ENCODE measurements around the gene CLEC19A.

CLEC19A gene

DNA sequence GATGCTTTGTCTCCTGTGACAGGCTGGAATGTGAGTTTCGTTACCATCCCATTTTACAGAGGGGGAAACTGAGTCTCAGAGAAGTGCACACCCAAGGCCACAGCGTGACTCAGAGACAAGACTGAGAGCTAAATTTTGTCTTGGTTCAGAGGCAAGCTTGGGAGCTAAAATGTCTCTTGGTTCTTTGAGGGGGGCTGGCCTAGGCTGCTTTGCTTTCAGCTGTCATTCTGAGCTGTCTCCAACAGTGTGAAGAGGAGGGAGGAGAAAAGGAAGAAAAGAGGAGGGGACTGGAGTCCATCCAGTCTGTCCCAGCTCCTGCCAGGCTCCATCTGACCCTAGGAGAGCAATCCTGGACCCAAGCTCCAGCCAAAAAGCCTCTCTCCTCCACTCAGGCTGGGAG lies at the start of gene CLEC19A:
CLEC19A (plus strand) TSS at position 301 of the 400 bp plus-strand sequence. CDS start 121 bp downstream, outside the sequence.
- no peak for DNase-seq (ENCODE audit: low spot score)

DNA sequence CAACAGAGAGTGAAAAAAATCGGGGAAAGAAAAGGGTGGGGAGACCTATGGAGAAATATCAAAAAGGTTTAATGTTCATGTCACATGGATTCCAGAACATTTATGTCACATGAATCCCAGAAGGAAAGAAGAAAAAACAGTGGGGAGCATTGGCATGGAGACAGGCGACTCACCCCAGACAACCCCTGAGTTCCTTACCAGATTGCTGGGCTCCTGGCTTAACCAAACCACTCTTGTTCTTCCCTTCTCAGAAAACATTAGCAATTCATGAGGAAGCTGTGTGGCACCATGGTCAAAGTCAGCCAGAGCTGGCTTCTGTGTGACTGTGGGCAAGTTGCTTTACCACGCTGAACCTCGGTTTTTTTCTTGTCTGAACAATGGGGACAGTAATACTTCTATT lies 49.6 kb upstream of the CLEC19A start:
- DNase-seq (ENCODE audit: low spot score), result no peak

DNA sequence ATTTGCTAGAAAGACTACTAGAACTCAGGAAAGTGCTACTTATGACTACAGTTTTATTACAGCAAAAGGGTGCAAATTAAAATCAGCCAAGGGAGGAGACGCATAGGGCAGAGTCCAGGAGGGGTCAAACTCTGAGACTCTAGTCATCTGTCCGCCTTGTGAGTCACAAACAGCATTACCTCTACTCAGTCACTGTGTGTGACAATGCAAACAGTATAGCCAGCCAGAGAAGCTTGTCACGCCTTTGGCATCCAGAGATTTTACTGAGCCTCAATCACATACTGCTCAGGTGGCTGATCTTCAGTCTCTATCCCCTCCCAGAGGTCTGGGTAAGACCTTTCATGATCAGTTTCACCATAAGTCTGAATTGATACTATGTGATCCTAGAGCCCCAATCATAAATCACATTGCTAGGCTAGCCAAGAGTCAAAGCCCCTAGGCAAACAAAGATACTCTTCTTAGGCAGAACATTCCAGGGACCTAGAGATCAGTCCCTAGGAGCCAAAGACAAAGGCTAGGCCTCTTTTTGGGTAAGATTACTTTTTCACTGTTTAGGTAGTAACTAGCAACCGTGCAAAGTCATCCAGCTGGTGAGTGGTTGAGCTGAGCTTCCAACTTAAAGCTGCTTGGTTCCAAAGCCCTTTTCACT lies 48.8 kb upstream of the CLEC19A start:
- DNase-seq (ENCODE audit: low spot score), result no peak

DNA sequence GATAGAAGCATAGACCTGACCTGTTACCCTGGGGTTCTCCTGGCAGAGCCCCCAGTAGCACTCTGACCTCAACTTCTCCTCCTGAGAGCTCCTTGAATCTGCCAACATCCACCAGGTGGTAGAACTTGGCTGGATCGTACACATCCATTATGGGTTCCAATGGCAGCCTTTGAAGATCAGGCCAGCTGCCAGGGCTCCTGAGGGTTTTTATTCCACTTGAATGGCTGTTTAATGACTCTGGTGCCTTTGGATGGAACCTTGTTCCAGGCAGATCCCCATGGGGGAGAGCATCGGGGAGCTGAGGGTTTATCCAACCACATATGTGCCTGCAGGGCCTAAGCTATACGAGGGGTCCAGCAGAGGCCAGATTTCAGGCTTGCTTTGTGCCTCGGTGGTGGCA lies 47.1 kb upstream of the CLEC19A start:
- no peak for DNase-seq (ENCODE audit: low spot score)

DNA sequence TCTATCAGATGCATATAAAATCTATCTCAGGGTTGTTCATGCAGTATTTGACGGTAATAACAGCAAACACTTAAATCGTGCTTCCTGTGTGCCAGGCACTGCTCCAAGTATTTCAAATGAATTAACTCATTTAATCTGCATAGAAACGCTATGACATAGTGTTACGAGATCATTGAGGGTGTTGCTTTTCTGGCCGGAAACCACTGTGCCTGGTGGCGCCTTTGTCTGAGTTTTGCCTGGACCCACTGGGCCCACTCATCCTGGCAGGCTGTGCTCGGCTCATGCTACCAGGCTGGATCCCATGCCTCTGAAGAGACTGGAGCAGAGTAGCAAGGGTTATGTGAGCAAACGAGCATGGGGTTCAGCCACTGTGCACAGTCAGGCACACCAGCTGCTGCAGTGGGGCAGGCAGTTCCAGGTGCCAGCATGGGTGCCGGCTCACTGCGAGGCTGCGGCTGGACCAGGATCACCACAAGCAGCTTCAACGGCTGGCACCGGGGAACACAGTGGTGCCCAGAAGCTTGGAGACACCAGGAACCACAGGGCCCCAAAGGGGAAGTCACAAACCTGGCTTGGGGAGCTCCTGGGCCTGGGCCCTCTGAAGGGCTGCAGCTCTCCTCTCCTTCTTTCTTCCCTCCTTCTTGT lies 45.9 kb upstream of the CLEC19A start:
- DNase-seq (ENCODE audit: low spot score), result no peak

DNA sequence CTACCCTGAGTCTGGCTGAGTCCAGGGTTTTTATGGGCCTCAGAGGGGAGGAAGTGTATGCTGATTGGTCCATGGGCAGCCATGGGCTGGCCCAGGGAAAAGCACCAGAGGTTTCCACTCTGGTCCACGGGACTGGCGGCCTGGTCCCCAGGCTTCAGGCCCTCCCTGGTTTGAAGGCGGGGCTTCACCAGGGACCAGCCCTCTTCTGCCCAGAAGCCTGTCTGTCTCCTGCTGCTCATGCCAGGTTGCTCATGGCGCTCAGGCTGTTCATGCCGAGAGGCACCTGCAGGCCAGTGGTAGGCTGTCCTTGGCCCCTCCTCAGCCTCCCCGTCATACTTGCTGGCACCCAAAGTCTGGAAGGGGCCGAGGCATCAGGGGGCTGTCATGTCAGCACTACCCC lies 45.0 kb upstream of the CLEC19A start:
- DNase-seq (ENCODE audit: low spot score), result no peak

DNA sequence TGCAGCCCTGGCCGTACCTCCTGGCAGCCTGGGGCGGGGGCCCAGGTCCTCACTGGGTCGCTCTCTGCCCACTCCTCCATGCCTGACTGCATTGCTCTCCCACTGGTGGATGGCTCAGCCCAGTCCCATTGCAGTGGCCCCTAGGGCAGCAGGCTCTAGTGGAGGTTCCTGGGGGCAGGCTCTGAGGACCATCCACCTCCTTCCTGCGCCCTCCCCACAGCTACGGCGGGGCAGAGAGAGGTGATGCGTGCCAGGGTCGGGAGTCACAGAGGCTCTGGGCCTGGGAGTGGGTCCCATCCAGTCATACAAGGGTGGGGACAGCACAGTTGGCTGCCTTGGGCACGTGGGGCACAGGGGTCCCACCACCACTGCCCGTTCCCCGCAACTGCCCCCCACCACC lies 44.0 kb upstream of the CLEC19A start:
- no peak for DNase-seq (ENCODE audit: low spot score)

DNA sequence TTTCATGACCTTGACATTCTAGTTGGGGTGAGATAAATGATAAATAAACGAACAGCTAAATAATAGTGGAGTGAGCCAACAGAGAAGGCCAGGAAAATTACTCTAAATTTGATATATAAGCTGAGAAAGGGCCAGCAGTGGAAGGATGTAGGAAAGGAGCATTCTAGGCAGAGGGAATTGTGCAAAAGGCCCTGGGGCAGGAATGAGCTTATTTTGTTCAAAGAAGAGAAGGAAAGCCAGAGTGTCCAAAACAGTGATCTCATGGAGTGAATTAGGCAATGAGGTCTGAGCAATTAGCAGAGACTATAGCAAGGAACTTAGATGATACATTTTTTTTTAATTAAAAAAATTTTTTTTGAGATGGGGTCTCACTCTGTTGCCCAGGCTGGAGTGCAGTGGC lies 43.3 kb upstream of the CLEC19A start:
- DNase-seq (ENCODE audit: low spot score), result no peak

DNA sequence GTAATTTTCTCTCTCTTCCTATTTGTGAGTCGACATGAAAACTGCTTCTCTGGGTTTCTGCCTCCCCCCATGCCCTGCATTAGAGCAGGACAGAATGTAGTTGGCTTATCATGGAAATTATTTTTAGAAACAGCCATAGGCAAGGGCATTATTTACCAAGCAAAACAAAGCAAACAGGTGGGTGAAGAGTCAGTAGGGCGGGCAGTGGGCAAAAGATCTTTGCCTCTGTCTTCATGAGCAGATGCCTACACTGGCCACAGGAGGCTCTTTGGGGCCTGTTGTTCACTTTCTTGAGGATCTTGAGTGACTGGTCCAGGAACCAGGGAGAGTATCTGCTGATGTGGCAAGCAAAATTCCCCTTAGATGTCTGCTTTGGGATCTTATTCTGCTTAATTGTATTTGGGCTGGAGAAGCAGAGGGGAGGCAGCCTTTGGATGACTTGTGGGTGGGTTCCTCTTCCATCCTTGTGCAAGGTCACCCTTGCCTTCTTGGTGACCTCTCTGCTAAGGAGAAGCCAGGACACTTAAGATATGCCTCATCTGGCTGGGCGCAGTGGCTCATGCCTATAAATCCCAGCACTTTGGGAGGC lies 42.5 kb upstream of the CLEC19A start:
- DNase-seq (ENCODE audit: low spot score), result no peak

DNA sequence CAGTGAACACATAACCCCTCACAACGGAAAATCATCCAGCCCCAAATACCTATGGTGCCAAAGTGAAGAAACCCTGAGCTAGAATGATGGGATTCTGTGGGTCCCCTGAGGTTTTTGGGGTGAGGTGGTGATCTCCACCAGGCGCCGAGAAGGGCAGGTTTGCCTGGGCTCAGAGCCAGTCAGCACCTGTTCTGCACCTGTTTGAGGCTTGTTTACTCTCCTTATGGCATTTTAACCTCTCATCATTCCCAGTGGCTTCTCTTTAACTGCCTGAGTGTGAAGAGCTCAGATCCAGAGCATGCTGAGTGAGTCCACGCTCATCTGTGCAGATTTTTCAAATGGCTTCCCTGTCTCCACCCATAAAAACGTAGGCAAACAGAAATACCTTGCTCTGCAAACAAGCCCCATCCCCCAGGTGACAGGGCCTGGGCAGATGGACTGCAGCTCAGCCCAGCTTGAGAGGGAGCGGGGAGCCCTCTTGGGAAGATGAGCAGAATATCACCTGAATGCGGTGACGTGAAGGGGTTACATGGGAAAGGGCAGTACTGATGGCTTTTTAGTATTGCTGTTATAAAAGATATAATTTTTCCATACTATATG lies 40.1 kb upstream of the CLEC19A start:
- DNase-seq (ENCODE audit: low spot score), result no peak

DNA sequence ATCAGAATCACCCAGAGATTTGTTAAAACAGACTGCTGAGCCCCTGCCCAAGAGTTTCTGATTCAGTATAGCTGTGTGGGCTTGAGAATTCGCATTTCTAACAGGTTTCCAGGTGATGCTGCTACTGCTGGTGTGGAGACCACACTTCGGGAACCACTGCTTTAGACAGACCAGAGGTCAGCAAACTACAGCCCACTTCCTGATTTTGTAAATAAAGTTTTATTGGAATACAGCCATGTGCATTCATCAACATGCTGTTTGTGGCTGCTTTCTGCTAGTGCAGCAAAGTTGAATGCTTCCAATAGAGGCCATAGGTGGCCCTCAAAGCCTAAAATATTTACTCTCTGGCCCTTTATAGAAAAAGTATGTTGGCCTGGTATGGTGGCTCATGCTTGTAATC lies 32.6 kb upstream of the CLEC19A start:
- DNase-seq (ENCODE audit: low spot score), result no peak

DNA sequence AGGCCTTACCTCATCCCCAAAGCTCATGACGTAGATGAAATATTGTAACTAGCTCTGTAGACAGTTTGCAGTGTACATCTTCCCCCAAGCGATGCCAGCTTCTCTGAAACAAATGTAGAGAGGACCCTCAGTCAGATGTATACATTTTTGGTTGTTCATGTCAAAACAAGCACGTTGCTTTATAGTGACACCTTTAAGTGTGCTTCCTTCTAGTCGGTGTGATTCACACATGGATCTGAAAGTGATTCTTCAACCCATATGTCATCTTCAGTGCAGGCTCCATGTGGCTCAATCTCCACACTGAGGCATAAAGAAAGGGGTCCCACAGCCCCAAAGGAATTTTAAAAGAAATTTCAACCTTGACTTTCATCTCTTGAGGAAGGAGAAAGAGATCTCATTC lies 30.9 kb upstream of the CLEC19A start:
- DNase-seq (ENCODE audit: low spot score), result no peak

DNA sequence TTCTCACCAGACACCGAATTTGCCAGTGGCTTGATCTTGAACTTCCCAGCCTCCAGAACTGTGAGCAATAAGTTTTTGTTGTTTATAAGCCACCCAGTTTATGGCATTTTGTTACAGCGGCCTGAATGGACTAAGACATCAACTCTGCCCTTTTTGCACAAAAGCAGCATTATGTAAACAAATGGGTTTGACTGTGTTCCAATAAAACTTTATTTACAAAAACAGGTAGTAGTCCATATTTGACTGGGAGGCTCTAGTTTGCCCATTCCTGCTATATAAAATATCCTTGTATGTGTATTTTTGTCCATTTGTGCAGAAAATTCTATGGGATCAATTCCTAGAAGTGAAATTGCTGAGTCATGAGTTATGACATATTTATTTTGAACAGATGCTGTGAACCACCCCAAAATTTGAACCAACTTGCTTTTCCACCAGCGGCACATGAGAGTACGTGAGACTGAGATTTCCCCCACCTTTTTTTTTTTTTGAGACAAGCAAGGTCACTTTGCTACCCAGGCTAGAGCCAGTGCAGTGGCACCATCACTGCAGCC lies 21.3 kb upstream of the CLEC19A start:
- no peak for DNase-seq (ENCODE audit: low spot score)

DNA sequence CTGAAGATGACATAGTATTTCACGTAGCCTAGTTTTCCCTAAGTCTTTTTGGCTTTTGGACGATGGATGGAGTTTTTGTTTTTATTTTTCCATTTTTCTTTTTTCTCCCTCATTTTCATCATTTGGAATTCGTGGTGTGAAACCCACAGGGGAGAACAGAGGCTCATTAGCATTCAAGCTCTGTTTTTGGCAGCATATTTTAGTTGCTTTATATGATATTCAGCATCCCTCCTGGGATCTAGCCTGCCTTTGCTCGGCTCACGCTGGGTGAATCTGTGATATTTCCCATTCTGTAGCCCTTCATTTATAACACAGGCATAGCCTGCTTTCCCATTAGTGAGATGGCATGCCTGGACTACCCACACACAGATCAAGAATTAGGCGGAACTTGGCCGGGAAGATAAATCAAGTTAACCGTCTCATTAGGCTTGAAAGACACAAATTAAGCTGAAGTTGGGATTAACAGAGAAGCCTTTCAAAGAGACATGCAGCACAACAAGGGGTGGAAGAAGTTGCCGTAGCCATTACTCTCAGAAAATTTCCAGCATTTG lies 20.1 kb upstream of the CLEC19A start:
- DNase-seq (ENCODE audit: low spot score), result no peak

DNA sequence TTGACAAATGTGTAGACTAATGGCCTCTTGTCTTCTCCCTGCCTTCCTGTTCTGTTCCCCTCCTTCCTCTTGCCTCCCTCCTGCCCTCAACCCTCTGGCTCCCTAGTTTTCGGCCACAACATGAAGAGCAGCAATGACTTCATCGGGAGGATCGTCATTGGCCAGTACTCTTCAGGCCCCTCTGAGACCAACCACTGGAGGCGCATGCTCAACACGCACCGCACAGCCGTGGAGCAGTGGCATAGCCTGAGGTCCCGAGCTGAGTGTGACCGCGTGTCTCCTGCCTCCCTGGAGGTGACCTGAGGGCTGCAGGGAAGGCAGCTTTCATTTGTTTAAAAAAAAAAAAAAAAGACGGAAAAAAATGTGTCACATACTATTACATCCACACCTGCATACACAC lies 18.8 kb upstream of the CLEC19A start:
- no peak for DNase-seq (ENCODE audit: low spot score)

DNA sequence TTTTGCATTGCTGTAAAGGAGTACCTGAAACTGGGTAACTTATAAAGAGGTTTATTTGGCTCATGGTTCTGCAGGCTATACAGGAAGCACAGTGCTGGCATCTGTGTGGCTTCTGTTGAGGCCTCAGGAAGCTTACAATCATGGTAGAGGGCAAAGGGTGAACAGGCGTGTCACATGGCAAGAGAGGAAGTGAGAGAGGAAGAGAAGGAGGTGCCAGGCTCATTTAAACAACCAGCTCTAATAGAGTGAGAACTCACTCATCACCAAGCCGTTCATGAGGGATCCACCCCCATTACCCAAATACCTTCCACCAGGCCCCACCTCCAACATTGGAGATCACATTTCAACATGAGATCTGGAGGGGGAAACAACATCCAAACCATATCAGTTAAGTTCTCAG lies 16.4 kb upstream of the CLEC19A start:
- no peak for DNase-seq (ENCODE audit: low spot score)

DNA sequence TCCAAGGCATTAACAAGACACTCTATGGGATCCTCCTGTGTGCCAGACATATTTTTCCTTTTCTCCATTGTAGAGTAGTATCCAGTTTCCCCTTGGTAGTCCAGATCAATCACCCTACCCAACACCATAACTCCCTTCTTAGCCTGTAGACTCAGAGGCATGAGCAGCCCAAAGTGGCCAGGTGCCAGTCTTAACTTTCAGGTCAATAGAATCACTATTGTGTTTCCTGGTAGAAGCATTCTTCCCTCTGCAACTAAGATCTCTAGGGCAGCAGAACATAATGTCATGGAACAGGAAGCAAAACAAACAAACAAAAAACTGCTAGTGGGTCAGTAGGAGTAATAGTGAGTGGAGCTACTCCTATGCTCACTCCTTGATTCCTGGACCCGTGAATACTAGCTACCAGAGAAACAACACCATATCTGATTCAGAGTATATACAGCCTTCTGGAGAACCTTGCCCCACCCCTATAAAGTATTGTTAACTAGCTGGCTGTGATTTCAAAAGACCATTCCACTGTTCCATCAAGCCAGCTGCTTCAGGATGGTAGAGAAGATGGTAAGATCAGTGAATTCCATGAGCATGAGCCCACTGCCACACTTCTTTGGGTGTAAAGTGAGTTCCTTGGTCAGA lies 11.2 kb upstream of the CLEC19A start:
- DNase-seq (ENCODE audit: low spot score), result no peak

DNA sequence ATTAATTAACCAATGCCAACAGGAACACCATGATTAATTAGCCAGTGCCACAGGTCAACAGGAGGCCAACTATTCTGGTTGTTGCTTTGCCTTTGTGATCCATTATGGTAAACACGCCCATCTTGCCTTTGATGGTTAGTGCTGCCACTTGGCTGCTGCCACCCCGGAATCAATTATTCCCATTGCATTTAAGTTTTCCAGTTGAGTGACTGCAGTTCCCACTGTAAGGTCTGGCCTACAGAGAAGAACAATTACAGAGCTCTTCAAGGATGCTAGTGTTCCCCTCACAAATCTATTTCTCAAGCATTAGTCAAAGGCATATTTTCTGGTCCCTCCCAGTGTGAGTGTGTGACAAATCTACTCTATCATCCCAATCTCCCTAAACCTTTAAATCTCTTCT lies 7.1 kb upstream of the CLEC19A start:
- no peak for DNase-seq (ENCODE audit: low spot score)

DNA sequence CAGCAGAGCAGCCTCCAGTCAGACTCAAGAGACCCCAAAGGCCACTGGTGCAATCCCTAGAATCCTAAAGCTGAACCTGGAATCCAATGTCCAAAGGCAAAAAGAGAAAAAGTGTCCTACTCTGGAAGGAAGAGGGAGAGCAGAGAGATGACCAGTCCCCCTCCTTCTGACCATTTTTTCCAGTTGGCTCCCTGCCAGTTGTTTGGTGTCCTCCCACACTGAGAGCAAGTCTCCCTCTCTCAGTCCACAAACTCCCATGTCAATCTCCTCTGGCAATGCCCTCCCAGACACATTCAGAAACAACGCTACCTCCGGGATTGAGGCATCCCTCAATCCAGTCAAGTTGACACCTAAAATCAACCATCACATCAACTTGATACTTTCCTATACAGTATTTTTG lies 4.3 kb upstream of the CLEC19A start:
- no peak for DNase-seq (ENCODE audit: low spot score)

DNA sequence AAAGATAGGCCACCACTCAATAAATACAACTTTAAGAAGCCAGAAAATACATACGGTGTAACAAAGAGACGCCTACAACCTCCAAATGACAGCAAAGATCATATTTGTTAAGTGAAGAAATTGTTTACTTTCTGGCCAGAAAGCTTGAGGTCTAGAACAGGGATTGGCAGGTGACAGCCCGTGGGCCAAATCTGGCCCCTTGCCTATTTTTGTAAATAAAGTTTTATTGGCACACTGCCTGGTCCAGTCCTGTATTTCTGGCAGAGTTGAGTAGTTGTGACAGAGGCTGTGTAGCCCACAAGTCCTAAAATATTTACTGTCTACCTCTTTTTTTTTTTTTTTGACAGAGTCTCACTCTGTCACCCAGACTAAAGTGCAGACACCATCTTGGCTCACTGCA lies 3.4 kb upstream of the CLEC19A start:
- no peak for DNase-seq (ENCODE audit: low spot score)

DNA sequence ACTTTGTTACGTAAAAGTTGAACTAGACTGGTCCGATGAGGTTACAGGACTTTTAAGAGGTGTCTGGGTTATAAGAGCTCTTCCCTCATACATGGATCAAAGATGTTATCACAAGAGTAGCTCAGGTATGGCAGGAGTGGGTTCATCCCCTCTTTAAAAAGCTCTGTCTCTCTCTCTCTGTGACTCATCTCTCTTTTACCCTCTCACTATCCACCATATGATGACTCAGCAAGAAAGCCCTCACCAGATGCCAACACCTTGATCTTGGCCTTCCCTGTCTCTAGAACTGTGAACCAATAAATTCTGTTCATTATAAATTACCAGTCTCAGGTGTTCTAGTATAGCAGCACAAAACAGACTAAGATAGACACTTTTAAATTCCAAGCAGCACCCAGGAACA lies 1.9 kb upstream of the CLEC19A start:
- no peak for DNase-seq (ENCODE audit: low spot score)

DNA sequence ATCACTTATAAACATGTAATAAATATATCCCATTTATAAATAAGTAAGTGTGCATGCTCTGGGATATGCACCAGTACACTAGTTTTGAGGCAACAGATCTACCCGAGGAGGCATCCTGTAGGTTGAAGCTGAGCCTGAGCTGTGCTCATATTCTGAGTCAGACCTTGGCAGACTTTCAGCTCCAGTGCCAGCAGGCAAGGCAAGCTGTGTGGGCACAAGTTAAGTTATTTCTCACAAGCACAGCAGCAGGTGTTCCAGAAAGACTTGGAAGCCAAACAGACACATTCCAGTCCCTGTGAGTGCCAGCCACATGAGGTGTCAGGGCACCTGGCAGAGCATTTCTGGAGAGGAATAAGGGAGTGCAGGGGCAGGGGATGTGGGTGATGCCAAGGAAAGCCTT lies 1.3 kb upstream of the CLEC19A start:
- no peak for DNase-seq (ENCODE audit: low spot score)
